GM10248 (cell line): ENCODE measurements around the gene NCK1.
"Not testable (repeated sequence)": the region's sequence is repeated elsewhere in the genome, so short reads cannot be mapped to it uniquely, and the experiment has no call there.

ENCODE experiments used
- CTCF ChIA-PET: fragments of 300-600 bp; sonication (Branson Sonifier 250); formaldehyde crosslinking; extraction: SDS; loops from one replicate; lab custom pipeline; 2021; ENCODE audit warnings: antibody characterized with exemption; lab: Yijun Ruan, JAX
- POLR2A ChIA-PET: fragments of 350-650 bp; sonication (Branson Sonifier 250); formaldehyde crosslinking; extraction: SDS; loops from one replicate; lab custom pipeline; 2020; ENCODE audit warnings: antibody characterized with exemption; lab: Yijun Ruan, JAX
- DNase-seq: peaks from one replicate; pipeline ENCODE4 v3.0.0; 2012; ENCODE audit errors: extremely low spot score
- CTCF ChIP-seq: IDR thresholded peaks from 2 replicates; pipeline ENCODE4 v1.5.1; 2012; ENCODE audit warnings: mild to moderate bottlenecking, low read depth; ENCODE audit errors: extremely low read depth, missing control alignments, control extremely low read depth

NCK1 gene

DNA sequence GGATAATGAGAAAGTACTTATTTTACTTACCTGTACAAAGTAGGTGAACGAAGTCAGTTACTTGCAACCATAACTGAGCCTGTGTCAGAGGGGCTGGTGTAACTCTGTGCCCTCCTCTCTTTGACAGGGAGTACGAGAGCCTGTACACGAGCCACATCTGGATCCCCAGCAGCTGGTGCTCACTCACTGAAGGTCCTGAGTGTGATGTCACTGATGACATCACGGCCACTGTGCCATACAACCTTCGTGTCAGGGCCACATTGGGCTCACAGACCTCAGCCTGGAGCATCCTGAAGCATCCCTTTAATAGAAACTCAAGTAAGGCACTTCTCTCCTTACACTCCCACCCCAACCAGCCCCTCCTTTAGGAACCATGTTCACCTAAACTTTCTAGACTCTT is 120.0 kb downstream of the NCK1 start:
- TF ChIP-seq CTCF: no peak
- DNase-seq: no peak
- ChIA-PET POLR2A (no interaction called here), CTCF (no interaction called here)

DNA sequence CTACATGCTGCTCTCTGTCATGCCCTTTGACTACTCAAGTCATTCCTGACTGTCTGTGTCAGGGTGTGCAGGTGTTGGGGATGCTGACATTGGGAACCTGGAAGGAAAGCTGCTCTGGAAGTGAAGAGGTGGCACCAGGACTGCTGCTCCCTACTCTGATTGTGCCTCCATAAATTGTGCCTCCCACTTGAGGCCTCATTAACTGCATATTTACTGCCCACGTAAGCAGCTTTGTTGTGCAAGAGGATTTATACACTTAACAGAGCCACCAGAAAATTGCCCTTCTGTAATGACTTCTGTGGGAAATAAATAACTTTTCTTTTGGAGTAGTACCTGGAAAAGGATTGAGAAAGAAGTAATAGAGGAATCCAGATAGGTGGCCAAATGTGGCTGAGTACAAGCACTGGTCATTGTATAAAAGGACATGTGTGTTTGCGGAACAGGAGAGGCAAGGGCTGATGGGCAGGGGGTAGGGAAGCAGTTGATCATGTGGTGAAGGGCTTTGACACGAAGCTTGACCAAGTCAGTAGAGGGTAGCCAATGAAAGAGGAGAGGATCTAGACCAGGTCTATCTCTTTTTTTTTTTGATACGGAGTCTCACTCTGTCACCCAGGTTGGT is 120.6 kb downstream of the NCK1 start:
- DNase-seq: no peak
- CTCF ChIA-PET: interaction anchor here (0.7 to 2.3 kb wide), 2 partner anchors 31 to 50 kb away, joined by 3 to 13 read pairs; no protein-coding TSS in a partner anchor
- POLR2A ChIA-PET: no interaction called here
- no peak for TF ChIP-seq CTCF

GRCh38 chr3:136984837-136985236 is 122.8 kb downstream of the NCK1 start:
- no peak for DNase-seq
- POLR2A ChIA-PET: no interaction called here
- no peak for TF ChIP-seq CTCF
- CTCF ChIA-PET: interaction anchor here (1.0 to 1.6 kb wide), 2 partner anchors 9 to 10 kb away, joined by 3 read pairs; no protein-coding TSS in a partner anchor

GRCh38 chr3:136987398-136987980 is 125.5 kb downstream of the NCK1 start:
- DNase-seq, POLR2A ChIA-PET, CTCF ChIA-PET: not testable (repeated sequence)

GRCh38 chr3:136988651-136989050 is 126.6 kb downstream of the NCK1 start:
- CTCF ChIA-PET: interaction anchor here (0.7 to 1.1 kb wide), 2 partner anchors 25 to 43 kb away, joined by 3 to 6 read pairs; no protein-coding TSS in a partner anchor
- POLR2A ChIA-PET: no interaction called here
- no peak for TF ChIP-seq CTCF
- no peak for DNase-seq

DNA sequence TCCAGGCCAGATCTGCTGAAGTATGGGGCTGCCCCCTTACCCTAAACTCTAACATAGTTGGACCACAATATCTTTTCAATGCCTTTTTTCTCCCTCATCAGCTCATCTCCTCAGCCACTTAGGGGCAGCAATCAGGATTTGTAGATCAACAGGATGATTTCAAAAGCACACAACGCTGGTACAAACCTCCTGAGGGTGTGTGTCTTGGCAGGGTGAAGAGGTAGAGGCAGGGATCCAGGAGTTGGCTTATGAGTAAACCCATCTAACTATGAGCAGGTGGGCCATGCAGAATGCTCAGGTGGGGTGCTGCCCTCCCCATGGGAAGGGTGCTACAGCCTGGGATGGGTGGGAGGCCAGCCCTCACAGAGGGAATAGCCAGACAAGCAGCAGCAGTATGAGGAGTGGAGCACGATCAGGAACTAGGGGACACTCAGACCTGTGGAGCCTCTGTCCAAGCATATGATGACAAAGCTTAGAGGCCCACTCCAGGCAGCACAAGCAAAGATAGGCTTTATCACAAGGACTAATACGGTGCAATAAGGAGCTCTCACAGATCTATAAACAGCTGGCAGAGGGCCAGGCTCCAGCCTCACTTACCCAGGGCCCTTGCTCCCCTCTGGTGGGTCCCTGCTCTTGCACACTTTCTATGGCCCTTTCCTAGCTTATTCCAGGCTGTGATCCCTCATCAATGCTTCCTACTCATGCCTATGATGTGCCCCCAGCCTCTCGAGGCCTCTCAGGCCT is 127.9 kb downstream of the NCK1 start:
- ChIA-PET POLR2A (no interaction called here), CTCF (interaction anchor here (0.8 to 1.1 kb wide), 3 partner anchors 9 to 42 kb away, joined by 4 to 6 read pairs (median 5); no protein-coding TSS in a partner anchor)
- no peak for DNase-seq
- TF ChIP-seq CTCF: no peak
